ACC112 (cell line): ENCODE results near the gene GALNT5.
"Not testable (repeated sequence)": the region's sequence is repeated elsewhere in the genome, so short reads cannot be mapped to it uniquely, and the experiment has no call there.

Experiments
- H2AFZ ChIP-seq: fragments of 200-600 bp; sonication (generic); one replicate; pipeline ENCODE4 v1.6.0; 2017; ENCODE audit warnings: antibody characterized with exemption, low read length; ENCODE audit not compliant: unreplicated experiment
- H3K27ac ChIP-seq: fragments of 200-600 bp; sonication (generic); 2 replicates; pipeline ENCODE4 v1.5.1; 2014; ENCODE audit warnings: low read depth, mild to moderate bottlenecking, antibody characterized with exemption, low read length, moderate library complexity
- H3K27me3 ChIP-seq: fragments of 200-600 bp; sonication (generic); 2 replicates; pipeline ENCODE4 v1.6.1; 2014; ENCODE audit warnings: mild to moderate bottlenecking, antibody characterized with exemption, low read length, moderate library complexity, mixed read lengths; ENCODE audit not compliant: insufficient read depth
- H3K36me3 ChIP-seq: fragments of 200-600 bp; sonication (generic); 2 replicates; pipeline ENCODE4 v1.6.1; 2016; ENCODE audit warnings: mild to moderate bottlenecking, antibody characterized with exemption, low read length, moderate library complexity, mixed read lengths; ENCODE audit not compliant: insufficient read depth
- H3K4me1 ChIP-seq: fragments of 200-600 bp; sonication (generic); one replicate; pipeline ENCODE4 v1.6.1; 2016; ENCODE audit warnings: low read length, mixed read lengths; ENCODE audit not compliant: insufficient read depth, unreplicated experiment, control insufficient read depth
- H3K4me3 ChIP-seq: fragments of 200-600 bp; sonication (generic); 2 replicates; pipeline ENCODE4 v1.5.1; 2014; ENCODE audit warnings: mild to moderate bottlenecking, low read depth, low read length
- H3K79me2 ChIP-seq: fragments of 200-600 bp; sonication (generic); one replicate; pipeline ENCODE4 v1.6.0; 2016; ENCODE audit warnings: low read length; ENCODE audit not compliant: control insufficient read depth, unreplicated experiment, insufficient read depth

GALNT5 gene

GRCh38 chr2:157261199-157261782 is 3.8 kb downstream of the GALNT5 start:
- Histone ChIP-seq H2AFZ (peak overlapping the region; percentile 95), H3K36me3 (no peaks in the 10 kb centered on the region), H3K4me1 (peaks cover 51% of the 10 kb centered on the region), H3K27ac (peak overlapping the region; percentile 70), H3K4me3 (peak overlapping the region; percentile 75), H3K27me3 (no peaks in the 10 kb centered on the region), H3K79me2 (peaks cover 3% of the 10 kb centered on the region)

GRCh38 chr2:157262248-157262647 is 4.7 kb downstream of the GALNT5 start:
- Histone ChIP-seq H3K4me3 (no peak overlapping the region), H3K4me1 (peaks cover 44% of the 10 kb centered on the region)

GRCh38 chr2:157264099-157264498 is 6.6 kb downstream of the GALNT5 start:
- Histone ChIP-seq H3K4me3 (no peak overlapping the region), H3K4me1 (peaks cover 32% of the 10 kb centered on the region), H3K79me2 (peaks cover 3% of the 10 kb centered on the region), H3K27ac (no peak overlapping the region), H3K36me3 (no peaks in the 10 kb centered on the region), H2AFZ (peak overlapping the region; percentile 79), H3K27me3 (no peaks in the 10 kb centered on the region)

More at GRCh38 chr2:157262248-157262647, 4.7 kb downstream of the GALNT5 start:
- no peaks in the 10 kb centered on the region for H3K27me3 ChIP-seq
- no peaks in the 10 kb centered on the region for H3K36me3 ChIP-seq
- H3K79me2 ChIP-seq, result peaks cover 3% of the 10 kb centered on the region
- no peak overlapping the region for H3K27ac ChIP-seq
- H2AFZ ChIP-seq, result no peak overlapping the region

- no peak overlapping the region for H2AFZ ChIP-seq
- no peak overlapping the region for H3K27ac ChIP-seq
- H3K4me1 ChIP-seq, result peaks cover 15% of the 10 kb centered on the region
- no peak overlapping the region for H3K4me3 ChIP-seq
- no peaks in the 10 kb centered on the region for H3K79me2 ChIP-seq
- no peaks in the 10 kb centered on the region for H3K36me3 ChIP-seq
- H3K27me3 ChIP-seq, result no peaks in the 10 kb centered on the region
Observed at GRCh38 chr2:157265825-157266224, 8.3 kb downstream of the GALNT5 start.

- no peak overlapping the region for H3K4me3 ChIP-seq
- no peaks in the 10 kb centered on the region for H3K27me3 ChIP-seq
- peaks cover 6% of the 10 kb centered on the region for H3K4me1 ChIP-seq
- no peaks in the 10 kb centered on the region for H3K36me3 ChIP-seq
- no peak overlapping the region for H2AFZ ChIP-seq
- H3K27ac ChIP-seq, result no peak overlapping the region
- H3K79me2 ChIP-seq, result no peaks in the 10 kb centered on the region
Observed at GRCh38 chr2:157267476-157267875, 10.0 kb downstream of the GALNT5 start.

GRCh38 chr2:157269060-157269459 is 11.6 kb downstream of the GALNT5 start:
- Histone ChIP-seq H3K79me2 (no peaks in the 10 kb centered on the region), H3K27me3 (no peaks in the 10 kb centered on the region), H3K27ac (no peak overlapping the region), H3K4me3 (no peak overlapping the region), H2AFZ (no peak overlapping the region), H3K36me3 (no peaks in the 10 kb centered on the region), H3K4me1 (peaks cover 4% of the 10 kb centered on the region)

DNA sequence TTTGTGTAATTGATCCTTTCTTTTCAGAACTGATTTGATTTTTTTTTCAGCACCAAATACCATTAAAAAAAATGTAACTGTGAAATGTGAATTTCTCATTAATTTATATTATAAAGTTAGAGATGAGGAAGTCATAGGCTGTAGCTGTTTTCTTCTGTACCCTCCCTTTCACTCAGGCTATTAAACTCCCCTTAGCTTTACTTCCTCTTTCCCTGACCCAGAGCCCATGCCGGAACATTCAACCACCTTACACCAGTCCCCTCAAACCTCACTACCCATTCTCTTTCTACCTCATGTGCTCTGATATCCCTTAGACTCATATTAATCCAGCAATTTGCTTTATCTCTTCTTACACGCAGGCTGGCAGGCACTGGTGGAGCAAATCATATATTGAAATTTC is 12.4 kb downstream of the GALNT5 start:
- no peak overlapping the region for H3K27ac ChIP-seq
- H2AFZ ChIP-seq, result no peak overlapping the region
- no peaks in the 10 kb centered on the region for H3K27me3 ChIP-seq
- no peaks in the 10 kb centered on the region for H3K79me2 ChIP-seq
- H3K36me3 ChIP-seq, result no peaks in the 10 kb centered on the region
- no peaks in the 10 kb centered on the region for H3K4me1 ChIP-seq
- H3K4me3 ChIP-seq, result no peak overlapping the region

DNA sequence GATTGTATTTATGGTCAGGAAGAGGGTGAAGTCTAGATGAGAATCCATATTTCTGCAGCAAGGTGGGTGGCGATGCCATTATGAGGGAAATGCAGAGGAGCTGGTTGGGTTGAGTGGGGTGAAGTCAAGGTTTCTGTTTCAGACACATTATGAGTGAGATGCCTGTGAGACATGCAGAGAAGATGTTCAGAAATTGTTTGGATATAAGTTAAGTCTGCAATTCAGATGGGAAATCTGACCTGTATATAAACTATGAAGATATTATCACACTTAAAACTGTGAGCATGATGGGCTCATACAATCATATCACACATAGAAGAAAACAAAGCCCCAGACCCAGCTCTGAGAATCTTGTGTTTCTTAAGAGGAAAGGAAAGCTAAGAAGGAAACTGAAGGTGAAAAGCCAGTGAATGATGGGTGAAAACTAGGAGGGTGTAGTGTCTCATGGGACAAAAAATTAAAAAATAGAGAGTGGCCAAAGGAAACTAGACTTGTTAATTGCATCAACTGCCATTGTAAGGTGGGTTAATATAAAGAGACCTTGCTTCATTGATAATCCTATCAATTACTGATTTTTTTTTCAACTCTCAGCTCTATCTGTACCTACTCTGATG is 14.2 kb downstream of the GALNT5 start:
- Histone ChIP-seq H3K4me3 (no peak overlapping the region), H3K79me2 (no peaks in the 10 kb centered on the region), H3K4me1 (no peaks in the 10 kb centered on the region), H3K36me3 (no peaks in the 10 kb centered on the region), H2AFZ (no peak overlapping the region), H3K27ac (no peak overlapping the region), H3K27me3 (no peaks in the 10 kb centered on the region)

GRCh38 chr2:157279311-157279710 is 21.8 kb downstream of the GALNT5 start:
- not testable (repeated sequence) for H3K27ac ChIP-seq, H2AFZ ChIP-seq, H3K4me1 ChIP-seq, H3K27me3 ChIP-seq, H3K79me2 ChIP-seq, H3K36me3 ChIP-seq, H3K4me3 ChIP-seq

DNA sequence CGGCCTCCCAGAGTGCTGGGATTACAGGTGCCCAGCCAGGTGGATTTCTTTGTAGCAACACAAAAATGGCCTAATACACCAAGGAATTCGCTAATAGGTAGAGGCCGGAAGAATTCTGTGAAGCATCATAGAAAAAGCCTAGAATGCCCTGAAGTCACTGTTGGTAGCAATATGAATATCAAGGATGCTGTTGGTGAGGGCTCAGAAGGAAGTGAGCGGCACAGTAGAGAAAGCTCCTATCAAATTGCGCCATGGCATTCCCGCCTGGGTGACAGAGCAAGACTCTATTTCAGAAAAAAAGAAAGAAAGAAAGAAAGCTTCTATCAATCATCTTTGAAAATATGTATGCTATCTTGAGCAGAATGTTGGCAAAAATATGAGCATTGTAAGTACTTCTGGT is 23.8 kb downstream of the GALNT5 start:
- H3K27ac ChIP-seq, result no peak overlapping the region
- no peak overlapping the region for H3K4me3 ChIP-seq
- H3K36me3 ChIP-seq, result no peaks in the 10 kb centered on the region
- H3K79me2 ChIP-seq, result no peaks in the 10 kb centered on the region
- H3K27me3 ChIP-seq, result no peaks in the 10 kb centered on the region
- H2AFZ ChIP-seq, result no peak overlapping the region
- H3K4me1 ChIP-seq, result no peaks in the 10 kb centered on the region

- no peaks in the 10 kb centered on the region for H3K27me3 ChIP-seq
Observed at GRCh38 chr2:157283468-157283867, 26.0 kb downstream of the GALNT5 start.

More at GRCh38 chr2:157283468-157283867, 26.0 kb downstream of the GALNT5 start:
- Histone ChIP-seq H3K36me3 (no peaks in the 10 kb centered on the region), H3K27ac (no peak overlapping the region), H2AFZ (no peak overlapping the region), H3K4me3 (no peak overlapping the region), H3K4me1 (no peaks in the 10 kb centered on the region), H3K79me2 (no peaks in the 10 kb centered on the region)
